PFSK-1 (cell line): ENCODE measurements around the gene KCNJ5.

Experiments
- FOXP2 ChIP-seq: optimal IDR thresholded peaks from 2 replicates; pipeline ENCODE3; 2011; ENCODE audit warnings: borderline replicate concordance, control low read depth, inconsistent platforms; ENCODE audit not compliant: insufficient read depth; ENCODE audit errors: extremely low read length, extremely low read depth
- POLR2AphosphoS5 ChIP-seq: IDR thresholded peaks from 2 replicates; pipeline ENCODE4 v1.6.1; 2012; ENCODE audit warnings: low read depth, mild to moderate bottlenecking, control low read depth, low read length, moderate library complexity
- SIN3A ChIP-seq: IDR thresholded peaks from 2 replicates; pipeline ENCODE4 v1.6.1; 2012; ENCODE audit warnings: mild to moderate bottlenecking, low read length, moderate library complexity, borderline replicate concordance; ENCODE audit not compliant: insufficient read depth
- TAF1 ChIP-seq: IDR thresholded peaks from 2 replicates; pipeline ENCODE4 v1.6.1; 2012; ENCODE audit warnings: low read length, control low read depth, borderline replicate concordance; ENCODE audit not compliant: insufficient read depth
- TF ChIP-seq, protein P1 (sequence below), 2 experiments: IDR thresholded peaks; 2 replicates each; pipeline versions ENCODE4 v1.6.1 to v1.8.0; 2011 to 2012; ENCODE audit warnings: low read depth in 2 of 2, low read length in 2 of 2, control low read depth in 1 of 2, inconsistent platforms in 1 of 2, mild to moderate bottlenecking in 1 of 2, moderate library complexity in 1 of 2; ENCODE audit not compliant: insufficient read depth in 1 of 2

Gene KCNJ5

DNA sequence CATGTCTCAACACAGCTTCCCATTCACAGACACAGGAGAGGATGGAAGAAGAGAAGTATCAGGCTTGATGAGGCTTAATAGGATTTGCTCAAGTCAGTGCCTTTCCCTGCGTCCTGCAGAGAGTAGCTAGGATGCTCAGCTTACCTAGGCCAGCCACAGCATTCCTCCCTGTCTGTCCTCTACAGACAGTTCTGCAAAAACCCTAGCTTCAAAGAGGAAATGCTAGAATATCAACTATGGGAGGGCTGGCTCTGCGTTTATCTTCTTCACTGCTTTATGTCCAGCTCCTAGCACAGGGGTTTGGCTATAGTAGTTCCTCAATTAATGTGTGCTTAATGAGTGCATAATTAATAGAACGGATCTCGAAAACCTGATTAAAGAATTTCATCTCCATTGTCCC, 16.4 kb downstream of the KCNJ5 start:
- TF ChIP-seq, protein P1, sequence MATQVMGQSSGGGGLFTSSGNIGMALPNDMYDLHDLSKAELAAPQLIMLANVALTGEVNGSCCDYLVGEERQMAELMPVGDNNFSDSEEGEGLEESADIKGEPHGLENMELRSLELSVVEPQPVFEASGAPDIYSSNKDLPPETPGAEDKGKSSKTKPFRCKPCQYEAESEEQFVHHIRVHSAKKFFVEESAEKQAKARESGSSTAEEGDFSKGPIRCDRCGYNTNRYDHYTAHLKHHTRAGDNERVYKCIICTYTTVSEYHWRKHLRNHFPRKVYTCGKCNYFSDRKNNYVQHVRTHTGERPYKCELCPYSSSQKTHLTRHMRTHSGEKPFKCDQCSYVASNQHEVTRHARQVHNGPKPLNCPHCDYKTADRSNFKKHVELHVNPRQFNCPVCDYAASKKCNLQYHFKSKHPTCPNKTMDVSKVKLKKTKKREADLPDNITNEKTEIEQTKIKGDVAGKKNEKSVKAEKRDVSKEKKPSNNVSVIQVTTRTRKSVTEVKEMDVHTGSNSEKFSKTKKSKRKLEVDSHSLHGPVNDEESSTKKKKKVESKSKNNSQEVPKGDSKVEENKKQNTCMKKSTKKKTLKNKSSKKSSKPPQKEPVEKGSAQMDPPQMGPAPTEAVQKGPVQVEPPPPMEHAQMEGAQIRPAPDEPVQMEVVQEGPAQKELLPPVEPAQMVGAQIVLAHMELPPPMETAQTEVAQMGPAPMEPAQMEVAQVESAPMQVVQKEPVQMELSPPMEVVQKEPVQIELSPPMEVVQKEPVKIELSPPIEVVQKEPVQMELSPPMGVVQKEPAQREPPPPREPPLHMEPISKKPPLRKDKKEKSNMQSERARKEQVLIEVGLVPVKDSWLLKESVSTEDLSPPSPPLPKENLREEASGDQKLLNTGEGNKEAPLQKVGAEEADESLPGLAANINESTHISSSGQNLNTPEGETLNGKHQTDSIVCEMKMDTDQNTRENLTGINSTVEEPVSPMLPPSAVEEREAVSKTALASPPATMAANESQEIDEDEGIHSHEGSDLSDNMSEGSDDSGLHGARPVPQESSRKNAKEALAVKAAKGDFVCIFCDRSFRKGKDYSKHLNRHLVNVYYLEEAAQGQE (IDR thresholded peaks at IDR 0.05; ENCODE audit: insufficient read depth in 1 of 2, low read depth in 2 of 2, low read length in 2 of 2), result no peak

DNA sequence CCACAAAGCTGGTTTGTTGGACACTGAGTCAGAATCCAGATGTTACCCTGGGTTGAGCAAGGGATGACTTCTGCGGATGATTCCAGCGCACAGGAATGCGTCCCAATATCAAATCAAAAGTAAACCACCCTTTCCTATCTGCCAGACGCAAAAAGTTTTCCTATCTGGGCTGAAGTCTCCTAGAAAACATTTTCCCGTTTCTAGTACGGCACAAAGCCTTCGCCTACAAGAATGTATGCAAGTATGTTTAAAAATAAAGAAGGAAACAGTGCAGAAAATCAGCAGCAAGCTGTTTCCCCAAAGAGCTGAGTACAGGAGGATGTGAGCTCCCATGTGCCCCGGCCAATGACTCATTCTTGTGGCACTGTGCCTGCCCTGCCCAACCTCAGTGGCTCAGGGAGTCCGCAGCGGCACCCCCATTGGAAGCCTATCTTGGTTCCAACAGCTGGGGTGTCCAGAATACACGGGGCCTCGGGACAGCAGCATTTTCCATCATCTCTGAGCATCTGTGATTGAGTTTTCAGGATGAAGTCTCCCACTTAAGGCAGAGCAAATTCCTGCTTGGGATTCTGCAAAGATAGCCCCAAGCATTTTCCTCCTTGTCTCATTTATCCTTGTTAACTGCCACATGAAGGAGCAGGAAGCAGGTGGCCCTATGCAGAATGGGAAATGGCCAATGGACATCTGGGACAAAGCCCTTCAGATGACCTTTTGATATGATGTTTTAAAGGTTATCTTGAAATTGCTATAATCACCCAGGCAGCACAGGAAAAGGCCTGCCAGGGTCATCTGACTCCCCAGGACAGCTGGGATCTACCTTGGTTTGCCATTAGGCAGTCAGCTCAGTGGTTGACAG, 17.5 kb downstream of the KCNJ5 start:
- TF ChIP-seq TAF1 (no peak), FOXP2 (no peak), SIN3A (no peak), POLR2AphosphoS5 (no peak)
- TF ChIP-seq, protein P1 (IDR thresholded peaks at IDR 0.05; ENCODE audit: insufficient read depth in 1 of 2, low read depth in 2 of 2, low read length in 2 of 2), result no peak

DNA sequence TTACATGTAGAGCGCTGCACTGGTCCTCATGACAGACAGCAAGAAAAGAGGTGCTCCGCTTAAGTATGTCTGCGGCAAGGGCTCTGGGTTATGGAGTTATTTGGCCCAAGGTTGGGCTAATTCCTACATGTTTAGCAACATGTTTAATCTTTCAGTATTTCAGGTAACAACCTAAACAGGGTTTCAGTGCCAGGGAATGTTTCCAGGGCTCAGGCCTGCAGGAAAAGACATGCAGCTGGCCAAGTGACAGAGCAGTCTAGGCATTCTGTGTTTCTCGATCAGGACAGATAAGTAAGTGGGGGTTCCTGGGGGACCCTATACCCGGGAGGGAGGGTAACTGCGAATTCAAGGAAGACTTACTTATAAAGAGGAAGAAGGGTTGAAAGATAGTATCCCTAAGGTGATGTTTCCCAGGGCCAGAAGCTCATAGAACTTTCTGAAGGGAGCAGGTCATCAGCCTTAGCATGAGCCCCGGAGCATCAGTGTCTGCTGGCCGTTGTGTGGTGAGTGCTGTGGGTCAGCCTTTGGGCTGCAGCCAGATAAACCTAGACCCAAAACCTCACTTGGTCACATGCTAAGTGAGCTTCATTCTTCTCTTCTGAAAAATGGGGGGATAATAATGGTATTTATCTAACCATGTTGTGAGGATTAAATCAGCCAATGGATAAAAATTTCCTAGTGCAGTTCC, 18.4 kb downstream of the KCNJ5 start:
- no peak for TF ChIP-seq POLR2AphosphoS5
- TF ChIP-seq SIN3A, result no peak
- TF ChIP-seq, protein P1 (IDR thresholded peaks at IDR 0.05; ENCODE audit: insufficient read depth in 1 of 2, low read depth in 2 of 2, low read length in 2 of 2), result no peak
- no peak for TF ChIP-seq FOXP2

DNA sequence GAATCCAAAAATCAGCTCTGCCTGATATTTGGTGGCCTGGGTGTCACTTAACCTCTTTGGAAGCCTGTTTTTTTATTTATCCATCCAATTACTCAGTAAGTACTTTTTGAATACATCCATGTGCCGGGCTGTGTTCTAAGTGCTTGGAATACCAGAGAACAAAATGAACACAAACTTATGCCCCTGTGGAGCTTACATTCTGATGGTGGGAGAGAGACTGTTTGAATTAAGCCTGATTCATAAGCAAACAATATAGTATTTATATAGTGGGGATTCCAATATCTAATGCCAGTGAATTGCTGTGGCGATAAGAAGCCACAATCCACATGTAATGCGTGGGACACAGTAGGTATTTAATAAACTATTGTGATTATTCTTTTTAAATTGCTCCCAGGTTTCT, 19.4 kb downstream of the KCNJ5 start:
- TF ChIP-seq SIN3A, result no peak
- no peak for TF ChIP-seq FOXP2
- TF ChIP-seq, protein P1 (IDR thresholded peaks at IDR 0.05; ENCODE audit: insufficient read depth in 1 of 2, low read depth in 2 of 2, low read length in 2 of 2), result no peak
- TF ChIP-seq POLR2AphosphoS5, result no peak
- TF ChIP-seq TAF1, result no peak
